ENCODE results near the gene TNIP2.
A peak's percentile ranks its signal among the peaks of the same experiment; 100 is the strongest.
"Not testable (repeated sequence)": the region's sequence is repeated elsewhere in the genome, so short reads cannot be mapped to it uniquely, and the experiment has no call there.

TNIP2 gene

GRCh38 chr4:2767705-2768074 is 11.6 kb upstream of the TNIP2 start:
- no peak for DNase-seq

GRCh38 chr4:2767046-2767704 is 11.0 kb upstream of the TNIP2 start:
- no peak for DNase-seq

- DNase-seq, result no peak
Observed at GRCh38 chr4:2765832-2766526, 9.8 kb upstream of the TNIP2 start.

- DNase-seq, result no peak
Observed at GRCh38 chr4:2763511-2763967, 7.4 kb upstream of the TNIP2 start.

GRCh38 chr4:2762486-2763370 is 6.6 kb upstream of the TNIP2 start:
- not testable (repeated sequence) for DNase-seq

- DNase-seq, result no peak
Observed at GRCh38 chr4:2762048-2762447, 5.9 kb upstream of the TNIP2 start.

GRCh38 chr4:2761035-2761923 is 5.1 kb upstream of the TNIP2 start:
- DNase-seq, result peak; percentile 25

GRCh38 chr4:2757426-2757825 is 1.3 kb upstream of the TNIP2 start:
- DNase-seq, result no peak

GRCh38 chr4:2756691-2757350 is 685 bp upstream of the TNIP2 start:
- DNase-seq, result no peak

GRCh38 chr4:2754848-2755819 is 1.0 kb downstream of the TNIP2 start:
- DNase-seq, result no peak

GRCh38 chr4:2753436-2753835 is 2.7 kb downstream of the TNIP2 start:
- DNase-seq, result no peak

GRCh38 chr4:2750719-2751605 is 5.2 kb downstream of the TNIP2 start:
- DNase-seq, result no peak

GRCh38 chr4:2746891-2747695 is 9.0 kb downstream of the TNIP2 start:
- DNase-seq, result no peak

- DNase-seq, result peak; percentile 99
Observed at GRCh38 chr4:2745981-2746806, 9.9 kb downstream of the TNIP2 start.

- no peak for DNase-seq
Observed at GRCh38 chr4:2745516-2745915, 10.6 kb downstream of the TNIP2 start.

GRCh38 chr4:2744576-2745270 is 11.4 kb downstream of the TNIP2 start:
- no peak for DNase-seq
